Stimulated activated CD8-positive, alpha-beta memory T cell treated with anti-CD3 and anti-CD28 coated beads, Interleukin-7, amount 100 ng/mL, for 24 hours (primary cell): ENCODE data around the gene ABHD12B.

Source experiments
- DNase-seq: peaks from one replicate; pipeline ENCODE4 v3.0.0-alpha.2; 2020; ENCODE audit warnings: low read depth

ABHD12B gene

DNA sequence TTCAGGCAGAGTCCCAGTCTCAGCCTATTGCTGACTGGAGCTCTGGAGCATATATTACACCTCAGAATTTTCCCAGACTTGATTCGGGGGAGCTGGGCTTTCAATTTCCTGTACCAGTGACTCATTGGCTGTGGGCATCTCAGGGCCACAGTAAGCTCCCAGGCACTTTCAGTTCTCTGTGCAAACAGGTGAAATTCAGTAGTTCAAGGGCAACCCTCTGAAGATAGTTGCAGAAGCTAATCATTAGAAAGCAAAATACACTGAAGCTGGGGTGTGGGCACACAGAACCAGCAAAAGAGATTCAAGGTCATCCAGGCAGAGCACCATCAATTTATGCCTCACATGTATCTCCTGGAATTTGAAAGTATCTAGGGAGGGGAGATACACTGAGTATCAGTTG is 32.8 kb upstream of the ABHD12B start:
- no peak for DNase-seq

DNA sequence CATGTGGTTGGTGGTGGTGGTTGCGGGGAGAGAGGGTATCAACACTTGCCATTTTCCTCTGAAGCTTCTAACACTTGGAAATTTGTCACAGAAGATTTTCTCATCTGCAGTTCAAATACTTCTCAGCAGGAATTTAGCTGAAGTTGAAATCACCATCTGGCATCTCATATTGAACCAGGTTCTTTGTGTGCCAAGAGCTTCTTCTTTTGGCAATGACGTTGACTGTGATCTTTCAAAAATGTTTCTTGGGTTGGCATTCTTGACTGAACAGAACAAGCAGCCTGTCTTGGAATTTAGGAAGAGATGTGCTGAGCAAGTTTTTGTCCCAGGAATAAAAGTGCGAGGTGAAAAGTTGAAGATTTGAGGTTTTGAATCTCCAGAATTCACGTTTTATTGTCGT is 32.2 kb upstream of the ABHD12B start:
- no peak for DNase-seq

DNA sequence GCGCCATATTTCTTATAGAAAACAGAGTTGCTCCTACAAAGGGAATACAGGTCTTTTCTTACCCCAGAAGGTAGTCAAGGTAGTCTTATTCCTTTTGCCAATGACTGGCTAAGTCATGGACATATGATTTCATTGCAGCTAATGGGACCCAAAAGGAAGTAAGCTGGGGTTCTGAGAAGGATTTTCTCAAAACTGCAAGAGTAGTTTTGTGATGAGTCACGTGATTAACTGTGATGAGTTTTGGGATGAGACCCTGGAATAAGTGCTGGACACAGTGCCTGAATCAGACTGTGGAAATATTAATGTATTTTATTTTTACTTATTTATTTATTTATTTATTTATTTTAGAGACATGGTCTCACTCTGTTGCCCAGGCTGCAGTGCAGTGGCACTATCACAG is 27.5 kb upstream of the ABHD12B start:
- no peak for DNase-seq

DNA sequence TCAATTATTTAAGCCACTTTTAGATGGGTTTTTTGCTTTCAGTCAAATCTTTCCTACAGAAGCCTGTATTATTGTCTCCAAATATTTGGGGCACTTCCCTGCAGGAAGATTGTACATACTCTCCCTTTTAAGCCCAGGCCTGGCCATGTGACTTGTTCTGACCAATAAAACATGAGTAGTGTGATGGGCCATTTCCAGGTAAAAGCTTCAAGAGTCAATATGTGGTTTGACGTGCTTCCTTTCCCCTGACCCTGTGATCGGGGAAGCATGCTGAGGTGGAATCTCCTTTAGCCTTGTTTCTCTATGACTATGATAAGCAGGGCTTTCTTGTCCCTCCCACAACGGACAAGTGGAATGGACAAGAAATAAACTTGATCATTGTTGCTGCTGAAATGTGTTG is 26.7 kb upstream of the ABHD12B start:
- no peak for DNase-seq

DNA sequence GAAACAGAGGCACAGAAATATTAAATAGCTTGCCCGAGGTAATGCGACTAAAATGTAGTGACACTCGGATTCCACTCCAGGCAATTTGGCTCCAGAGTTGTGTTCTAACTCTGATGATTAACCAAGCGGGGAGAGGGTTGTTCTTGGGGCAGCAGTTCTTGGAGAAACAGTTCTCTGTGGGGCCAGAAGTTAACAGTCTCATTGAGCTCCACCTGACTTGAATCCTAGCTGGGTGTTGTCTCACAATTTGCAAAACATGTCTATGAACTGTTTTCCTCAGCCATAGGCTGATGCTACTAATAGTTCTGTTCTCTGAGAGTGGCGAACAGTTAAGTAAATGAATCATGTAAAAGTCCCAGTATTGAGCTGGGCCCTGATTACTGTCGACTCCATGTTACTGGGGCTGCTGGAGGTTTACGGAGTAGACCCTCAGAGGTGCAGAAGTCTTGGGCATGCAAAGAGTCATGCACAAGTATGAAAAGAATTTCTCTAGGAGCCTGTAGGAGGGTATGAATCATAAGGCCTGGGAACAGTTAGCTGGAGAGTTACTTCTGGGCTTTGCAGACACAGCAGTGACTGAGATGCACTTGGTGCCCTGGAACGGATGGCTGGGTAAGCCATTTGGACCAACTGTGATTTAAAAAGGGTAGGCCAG is 25.5 kb upstream of the ABHD12B start:
- no peak for DNase-seq

DNA sequence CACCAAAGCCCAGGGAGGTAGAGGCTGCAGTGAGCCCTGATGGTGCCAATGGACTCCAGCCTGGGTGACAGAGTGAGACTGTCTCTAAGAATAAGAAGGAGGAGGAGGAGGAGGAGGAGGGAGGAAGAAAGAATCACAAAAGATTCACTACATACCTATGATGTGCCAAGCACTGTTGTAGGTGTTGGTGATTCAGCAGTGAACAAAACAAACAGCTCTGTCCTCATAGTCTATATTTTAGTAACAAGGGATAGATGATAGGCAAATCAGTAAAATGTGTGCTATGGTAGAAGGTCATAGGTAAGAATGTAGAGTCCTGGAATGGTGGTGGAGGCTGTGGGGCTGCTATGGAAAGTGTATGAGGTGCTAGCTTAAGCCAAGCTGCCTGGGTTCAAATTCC is 18.0 kb upstream of the ABHD12B start:
- DNase-seq: no peak

DNA sequence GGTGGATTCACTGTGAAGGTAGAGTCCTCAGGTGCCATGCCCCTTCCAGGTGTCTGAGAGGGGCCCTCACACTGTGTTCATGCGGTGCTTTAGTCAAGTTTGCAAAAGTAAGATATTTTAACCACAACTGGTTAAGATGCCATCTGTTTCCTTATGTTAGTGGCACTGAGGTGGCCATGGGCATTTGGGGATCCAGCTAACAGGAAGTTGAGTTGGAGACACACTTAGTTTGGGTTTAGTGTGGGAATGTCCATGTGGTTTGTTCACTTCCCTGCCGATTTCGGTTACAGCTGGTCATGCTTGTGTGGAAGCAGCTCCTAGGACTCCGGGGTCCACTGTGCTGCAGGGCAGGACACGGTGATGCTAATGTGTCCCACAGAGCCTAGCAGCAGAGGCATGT is 17.3 kb upstream of the ABHD12B start:
- DNase-seq: no peak

DNA sequence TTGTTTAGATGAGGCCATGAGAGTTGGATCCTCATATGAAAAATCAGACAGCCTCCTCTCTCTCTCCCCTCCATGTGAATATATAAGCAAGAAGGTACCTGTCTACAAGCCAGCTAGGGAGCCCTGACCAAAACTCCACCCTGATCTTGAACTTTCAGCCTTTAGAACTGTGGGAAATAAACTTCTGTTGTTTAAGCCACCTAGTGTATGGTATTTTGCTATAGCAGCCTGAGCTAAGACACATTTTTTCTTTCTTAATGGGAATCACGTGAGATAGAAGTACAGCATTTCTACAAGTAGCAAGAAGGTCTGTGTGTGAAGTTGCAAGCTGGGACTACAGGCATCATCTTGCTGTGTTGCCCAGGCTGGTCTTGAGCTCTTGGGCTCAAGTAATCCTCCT is 16.3 kb upstream of the ABHD12B start:
- no peak for DNase-seq

DNA sequence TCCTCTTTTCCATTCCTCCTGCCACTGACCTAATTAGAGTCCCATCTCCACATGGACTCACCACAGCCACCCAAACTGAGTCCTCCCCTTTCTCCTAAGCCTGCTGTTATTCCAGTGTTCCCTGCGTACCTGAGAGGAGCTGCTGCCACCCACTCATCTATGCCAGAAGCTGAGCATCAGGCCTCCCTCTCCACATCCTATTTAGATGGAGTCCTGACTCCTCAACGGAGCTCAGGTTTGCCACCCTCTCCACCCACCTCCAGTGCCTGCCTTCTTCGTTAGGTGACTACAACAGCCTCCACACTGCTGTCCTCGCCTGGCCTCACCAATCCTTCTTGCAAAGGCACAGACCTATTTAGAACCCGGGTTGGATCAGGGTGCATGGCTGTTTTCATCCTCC is 15.2 kb upstream of the ABHD12B start:
- DNase-seq: no peak

DNA sequence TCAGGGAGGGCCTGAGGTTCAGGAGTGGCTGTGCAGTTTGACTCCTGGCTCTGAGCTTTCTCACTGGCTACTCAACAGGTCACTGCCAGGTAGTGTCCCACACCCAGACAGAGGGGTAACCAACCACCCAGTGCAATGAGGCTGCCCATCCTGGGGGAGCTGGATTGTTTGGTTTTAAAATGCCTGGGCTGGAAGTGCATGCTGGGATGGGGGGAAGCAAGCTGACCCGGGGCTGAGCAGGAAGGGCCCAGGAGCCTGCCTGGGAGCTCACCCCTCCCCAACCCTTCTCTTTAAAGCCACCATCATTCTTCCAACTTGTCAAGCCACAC is 12.6 kb upstream of the ABHD12B start:
- no peak for DNase-seq

DNA sequence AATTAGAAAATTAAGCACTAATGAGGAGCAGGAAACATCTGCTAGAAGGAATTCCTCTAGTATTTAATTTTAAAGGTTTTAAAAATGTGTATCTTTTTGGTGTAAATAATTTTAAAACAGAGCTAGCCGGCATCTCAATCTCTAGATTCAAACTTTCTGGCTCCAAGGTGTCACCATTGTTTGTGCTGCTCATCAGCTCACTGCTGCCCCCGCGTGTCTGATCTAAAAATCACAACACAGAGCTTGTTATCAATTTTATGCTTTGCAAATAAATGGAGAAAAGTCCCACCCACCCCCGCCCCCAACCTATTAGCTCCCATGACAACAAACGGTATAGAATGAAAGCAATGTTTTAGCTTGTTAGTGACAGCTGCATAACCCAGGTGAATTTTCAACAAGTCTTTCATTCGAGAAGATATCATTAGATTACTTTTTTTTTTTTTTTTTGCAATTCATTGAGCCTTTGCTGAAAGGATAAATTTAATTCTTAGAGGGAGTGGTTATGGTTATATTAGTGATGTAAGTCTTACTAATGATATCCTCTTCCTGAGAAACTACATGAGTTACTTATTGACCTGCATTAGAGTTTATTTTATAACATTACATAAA is 11.3 kb upstream of the ABHD12B start:
- DNase-seq: peak; percentile 85

DNA sequence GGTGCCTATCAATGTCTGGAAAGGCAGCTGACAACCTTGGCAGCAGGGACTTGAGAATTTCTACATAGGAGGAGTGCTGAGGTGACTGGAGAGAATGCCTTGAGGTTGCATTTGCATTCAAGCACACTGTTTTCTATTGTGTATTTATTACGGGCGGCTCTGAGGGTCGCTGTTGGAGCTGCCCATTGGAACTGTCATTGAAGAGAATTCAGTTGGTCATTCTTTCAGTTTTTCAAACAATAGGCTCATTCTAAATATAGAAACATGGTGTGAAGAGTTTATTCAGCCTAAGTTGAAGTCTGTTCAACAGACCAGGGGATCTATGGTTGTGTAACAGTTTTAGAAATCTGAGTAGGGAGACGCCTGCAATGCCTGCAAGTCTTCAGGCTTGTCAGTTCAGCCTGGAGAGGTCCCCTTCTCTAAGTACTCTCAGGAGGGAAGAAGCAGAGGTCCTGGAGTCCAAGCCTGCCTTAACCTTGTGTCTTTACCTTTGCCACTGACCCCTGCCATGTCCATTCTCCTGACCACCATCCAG is 9.8 kb upstream of the ABHD12B start:
- DNase-seq: no peak

DNA sequence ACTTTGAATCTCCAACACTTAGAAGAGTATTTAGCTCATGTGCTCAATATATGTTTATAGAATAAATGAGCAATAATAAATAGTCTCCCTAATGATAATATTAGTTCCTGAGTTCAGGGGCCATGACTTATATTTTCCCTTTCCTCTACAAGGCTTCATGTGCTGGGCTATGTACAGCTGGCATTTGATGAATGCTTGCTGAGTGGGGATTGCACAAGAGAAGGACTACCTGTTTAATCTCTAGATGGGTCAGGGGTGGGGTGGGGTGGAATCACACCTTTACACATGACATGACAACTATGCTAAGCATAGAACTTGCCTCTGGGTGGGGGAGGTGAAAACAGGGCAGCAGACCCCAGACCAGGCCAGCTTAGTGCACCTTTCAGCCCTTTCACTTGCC is 7.6 kb upstream of the ABHD12B start:
- DNase-seq: no peak

DNA sequence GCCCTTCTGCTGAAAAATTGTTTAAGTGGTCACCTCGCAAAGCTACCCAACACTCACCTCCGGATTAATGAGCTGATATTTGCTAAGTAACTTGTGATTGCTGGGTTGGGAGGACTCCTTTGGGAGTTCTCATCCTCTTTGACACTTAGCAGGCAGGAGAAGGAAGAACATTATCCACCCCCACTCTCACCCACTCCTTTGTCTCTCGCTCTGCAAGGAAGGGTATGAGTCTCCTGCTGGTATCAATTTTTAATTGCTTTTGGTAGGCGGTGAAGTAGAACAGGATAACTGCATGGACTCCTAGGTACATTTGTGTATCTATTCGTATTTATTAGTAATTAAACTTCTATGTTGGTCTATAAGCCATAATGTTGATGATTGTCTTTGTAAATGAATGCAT is 6.9 kb upstream of the ABHD12B start:
- no peak for DNase-seq

DNA sequence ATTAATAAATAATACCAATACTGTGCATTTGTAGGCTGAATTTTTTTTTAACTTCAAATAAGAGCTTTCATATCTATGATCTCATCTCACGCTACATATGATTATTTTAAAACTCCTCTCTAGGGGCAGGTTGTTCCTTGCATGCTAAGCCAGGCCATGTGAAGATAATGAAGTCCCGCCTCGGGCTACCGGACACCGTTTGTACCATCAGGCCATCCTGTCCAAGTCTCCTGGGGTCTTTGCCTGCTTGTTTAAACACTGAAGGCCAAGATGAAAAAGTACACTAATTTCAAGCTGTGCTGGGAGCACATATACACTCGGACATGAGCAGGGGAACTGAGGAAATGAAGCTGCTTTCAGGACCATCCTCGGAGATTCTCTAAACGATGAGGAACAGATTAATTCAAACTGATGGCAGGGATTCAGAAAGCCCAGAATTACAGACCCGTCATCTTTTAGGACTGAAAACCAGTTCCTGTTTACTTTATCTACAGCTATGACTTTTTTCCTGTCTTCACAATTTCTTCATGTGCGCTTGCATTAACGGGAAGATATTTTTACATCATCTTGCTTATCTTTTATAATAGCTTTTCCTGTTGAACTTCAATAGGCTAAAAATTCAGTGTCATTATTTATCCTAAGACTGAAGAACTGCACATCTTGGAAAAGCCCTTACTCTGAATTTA is 6.3 kb upstream of the ABHD12B start:
- no peak for DNase-seq

DNA sequence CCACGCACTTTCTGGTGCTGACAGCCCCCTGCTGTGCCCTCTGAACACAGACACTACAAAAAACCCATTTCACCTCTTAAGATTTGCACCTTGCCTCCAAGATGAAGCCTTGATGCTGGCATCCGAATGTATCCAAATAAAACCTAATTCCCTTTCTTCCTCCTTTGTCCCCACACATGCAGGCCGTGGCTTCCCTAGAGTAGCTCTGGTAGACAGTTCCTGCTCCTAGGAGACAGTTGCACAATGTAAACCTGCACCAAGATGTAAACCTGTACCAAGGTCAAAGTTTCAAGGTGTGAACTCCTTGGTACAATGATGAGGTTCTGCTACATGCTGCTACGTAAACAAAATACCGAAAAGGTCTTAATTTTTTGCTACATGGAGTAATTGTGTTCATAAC is 625 bp upstream of the ABHD12B start:
- DNase-seq: no peak

DNA sequence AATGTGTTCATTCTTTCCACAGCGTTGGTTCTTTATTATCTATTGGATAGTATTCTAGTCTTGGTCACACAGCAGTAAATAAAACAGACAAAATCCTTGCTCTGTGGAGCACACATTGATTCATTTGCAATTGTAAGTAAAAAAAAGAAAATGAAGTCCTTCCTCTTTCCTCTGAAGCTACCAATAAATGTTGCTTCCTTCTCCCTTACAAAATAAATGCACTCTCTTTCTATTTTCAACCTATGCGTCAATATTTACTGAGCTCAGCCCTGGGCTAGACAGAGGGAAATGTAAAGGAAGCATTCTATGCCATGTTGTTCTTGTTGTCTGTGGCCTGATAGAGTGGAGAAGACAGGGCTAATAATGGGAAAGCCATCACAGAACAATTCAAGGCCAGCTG is 2.9 kb downstream of the ABHD12B start:
- DNase-seq: no peak

DNA sequence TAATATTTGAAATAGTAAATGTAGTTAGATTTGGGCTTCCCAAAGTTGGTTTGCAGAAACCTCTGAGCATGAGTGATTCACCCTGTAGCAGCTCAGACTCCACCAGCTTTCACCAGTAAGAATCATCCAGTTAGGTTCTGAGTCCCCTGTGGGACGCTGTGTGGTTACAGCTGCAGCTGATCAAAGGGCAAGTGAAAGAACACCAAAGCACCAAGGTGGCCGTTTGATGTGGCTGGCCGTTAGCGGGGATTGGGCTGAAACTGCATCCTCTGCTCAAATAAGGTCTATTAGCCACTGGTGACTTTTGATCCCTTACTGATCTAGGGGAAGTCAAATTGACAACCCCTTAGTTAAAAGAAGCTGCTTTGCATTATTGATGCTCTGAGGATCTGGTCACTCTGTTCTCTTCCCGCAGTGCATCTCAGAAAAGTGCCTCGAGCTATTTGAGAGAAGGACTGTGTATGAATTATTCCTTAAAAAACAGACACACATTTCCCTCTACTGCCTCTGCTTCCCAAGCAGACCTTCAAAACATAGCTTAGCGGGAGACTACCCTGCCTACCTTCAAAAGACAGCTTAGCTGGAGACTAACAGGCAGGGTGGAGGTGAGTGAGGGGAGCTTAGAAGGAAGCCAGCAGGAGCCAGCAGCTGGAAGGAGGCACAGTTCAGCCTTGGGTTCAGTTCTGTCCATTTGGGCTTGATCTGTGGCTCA is 3.7 kb downstream of the ABHD12B start:
- peak; percentile 19 for DNase-seq

DNA sequence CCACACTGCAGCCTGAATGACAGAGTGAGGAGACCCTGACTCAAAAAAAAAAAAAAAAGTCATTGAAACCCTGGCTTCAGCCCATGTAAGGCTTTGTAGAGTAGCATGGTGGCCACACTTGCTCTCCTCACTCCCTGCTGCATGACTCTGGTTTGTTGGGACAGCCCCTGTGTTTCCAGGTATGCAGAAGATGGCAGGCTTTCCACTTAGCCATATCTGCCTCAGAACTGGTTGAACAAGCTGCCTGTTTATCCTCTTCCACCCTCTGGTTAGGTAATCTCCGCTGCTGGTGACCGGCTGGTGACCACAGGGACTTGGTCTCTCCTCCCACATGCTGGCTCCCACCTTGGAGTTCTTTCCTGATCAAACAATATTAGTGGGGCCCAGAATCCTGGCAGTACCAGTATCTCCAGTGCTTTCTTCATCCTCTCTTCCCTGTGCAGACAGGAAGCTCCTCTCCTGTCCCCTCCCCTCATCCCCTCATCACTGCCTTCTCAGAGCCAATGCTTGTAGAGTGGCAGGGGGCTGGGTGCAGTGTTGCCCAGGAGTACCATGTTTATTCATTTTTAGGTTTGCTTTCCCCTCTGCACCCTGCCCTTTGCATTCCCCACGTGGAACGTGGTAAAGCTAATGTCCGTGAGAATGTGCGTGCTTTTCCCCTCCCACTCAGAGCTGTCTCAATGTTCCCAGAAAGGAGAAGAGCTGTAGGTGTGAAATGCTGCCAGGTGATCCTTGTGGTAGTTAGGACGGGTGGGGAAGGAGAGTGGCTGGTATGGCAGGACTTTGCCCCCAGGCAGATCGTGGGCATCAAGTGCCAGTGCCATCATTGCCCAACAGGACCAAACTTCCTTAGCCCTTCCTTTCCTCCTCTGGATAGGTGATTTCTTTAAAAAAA is 11.3 kb downstream of the ABHD12B start:
- no peak for DNase-seq

DNA sequence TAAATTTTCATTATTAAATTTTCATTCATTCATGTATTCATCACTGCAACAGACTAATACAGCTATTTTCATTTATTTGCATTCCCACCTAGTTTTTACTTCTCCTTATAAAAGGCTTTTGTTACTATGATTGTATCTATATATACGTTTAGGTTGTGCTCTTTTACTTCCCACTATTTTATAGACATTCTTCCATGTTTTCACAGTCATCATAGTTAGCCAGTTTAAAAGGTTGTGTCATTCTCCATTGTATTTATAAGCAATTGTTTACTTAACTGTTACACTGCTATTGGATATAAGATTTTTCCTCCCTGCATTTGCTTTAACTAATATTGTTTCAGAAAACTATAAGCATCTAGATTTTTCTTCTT is 12.0 kb downstream of the ABHD12B start:
- no peak for DNase-seq

DNA sequence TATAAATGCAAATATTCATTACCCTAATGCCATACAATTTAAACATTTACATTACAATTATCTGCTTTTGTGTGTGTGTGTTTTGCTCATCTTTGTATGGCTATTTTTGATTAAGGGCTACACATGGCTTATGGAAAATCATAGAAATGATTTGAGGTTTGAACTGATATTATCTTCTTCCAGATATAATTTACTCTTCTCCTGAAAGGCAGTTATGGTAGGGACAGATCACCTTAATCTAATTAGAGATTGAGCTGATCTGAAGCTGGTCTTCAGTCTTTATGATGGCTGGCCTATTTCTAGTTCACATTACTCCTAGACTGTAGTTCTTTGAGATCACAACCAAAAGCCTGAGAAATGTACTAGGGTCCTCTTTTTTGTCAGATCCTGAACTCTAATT is 15.6 kb downstream of the ABHD12B start:
- no peak for DNase-seq

DNA sequence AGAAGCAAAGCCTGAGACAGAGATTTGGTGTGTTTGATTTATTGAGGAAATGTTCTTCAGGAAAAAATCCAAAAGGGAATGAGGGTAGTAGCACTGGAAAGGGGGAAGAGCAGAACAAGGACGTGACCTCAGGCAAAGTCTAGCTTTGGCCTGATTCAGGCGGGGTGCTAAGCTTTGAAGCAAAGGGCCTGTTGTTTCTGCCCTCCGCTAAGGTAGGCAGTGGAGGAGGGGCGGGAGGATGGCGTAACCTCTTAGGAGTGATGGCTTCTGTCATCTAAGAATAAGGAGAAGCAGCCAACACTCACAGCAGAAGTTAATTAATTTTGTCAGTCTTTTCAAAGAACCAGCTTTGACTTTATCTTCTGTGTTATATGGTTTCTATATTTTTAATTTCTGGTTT is 20.4 kb downstream of the ABHD12B start:
- DNase-seq: no peak
